Measurements from ENCODE around the gene TP53RK.

TP53RK gene

DNA sequence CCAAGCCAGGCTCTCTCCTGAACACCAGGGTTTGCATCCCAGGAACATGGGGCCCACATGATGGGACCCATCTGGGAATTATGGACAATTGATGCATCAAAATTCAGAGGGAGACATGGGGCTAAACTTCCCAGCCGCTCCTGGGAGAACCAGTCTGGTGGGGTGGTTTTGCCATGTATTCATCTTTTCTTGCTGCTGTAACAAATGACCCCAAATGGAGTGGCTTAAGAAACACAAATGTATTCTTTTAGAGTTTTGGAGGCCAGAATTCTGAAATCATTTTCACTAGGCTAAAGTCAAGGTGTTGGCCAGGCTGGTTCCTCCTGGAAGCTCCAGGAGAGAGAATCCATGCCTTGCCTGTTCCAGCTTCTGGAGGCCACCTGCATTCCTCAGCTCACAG lies 44.5 kb downstream of the TP53RK start:
- DNase-seq (ENCODE audit: low spot score in 2 of 2) (no peak), ATAC-seq (no peak)
- Mint-ChIP-seq H3K36me3 (no peaks in the 10 kb centered on the region), H3K9me3 (no peaks in the 10 kb centered on the region), H3K4me3 (no peak overlapping the region), H3K27ac (no peak overlapping the region), H3K4me1 (no peaks in the 10 kb centered on the region)

GRCh38 chr20:46644160-46644559 lies 45.1 kb downstream of the TP53RK start:
- H3K4me3 Mint-ChIP-seq: no peak overlapping the region
- no peak for ATAC-seq
- DNase-seq (ENCODE audit: low spot score in 2 of 2): no peak

GRCh38 chr20:46642969-46643343 lies 46.3 kb downstream of the TP53RK start:
- Mint-ChIP-seq H3K27ac (no peak overlapping the region), H3K4me1 (no peaks in the 10 kb centered on the region), H3K36me3 (no peaks in the 10 kb centered on the region), H3K4me3 (no peak overlapping the region), H3K9me3 (no peaks in the 10 kb centered on the region)
- no peak for DNase-seq (ENCODE audit: low spot score in 2 of 2)
- no peak for ATAC-seq

More at GRCh38 chr20:46644160-46644559, 45.1 kb downstream of the TP53RK start:
- H3K9me3 Mint-ChIP-seq: no peaks in the 10 kb centered on the region
- H3K36me3 Mint-ChIP-seq: no peaks in the 10 kb centered on the region
- no peaks in the 10 kb centered on the region for H3K4me1 Mint-ChIP-seq
- H3K27ac Mint-ChIP-seq: no peak overlapping the region

- H3K4me1 Mint-ChIP-seq: no peaks in the 10 kb centered on the region
Observed at GRCh38 chr20:46642265-46642968, 46.8 kb downstream of the TP53RK start.

GRCh38 chr20:46641424-46641823 lies 47.8 kb downstream of the TP53RK start:
- Mint-ChIP-seq H3K36me3 (no peaks in the 10 kb centered on the region), H3K9me3 (no peaks in the 10 kb centered on the region), H3K4me1 (no peaks in the 10 kb centered on the region), H3K27ac (no peak overlapping the region), H3K4me3 (no peak overlapping the region)
- DNase-seq (ENCODE audit: low spot score in 2 of 2) (no peak), ATAC-seq (no peak)

More at GRCh38 chr20:46642265-46642968, 46.8 kb downstream of the TP53RK start:
- DNase-seq (ENCODE audit: low spot score in 2 of 2): no peak
- Mint-ChIP-seq H3K9me3 (no peaks in the 10 kb centered on the region), H3K4me3 (no peak overlapping the region), H3K27ac (no peak overlapping the region), H3K36me3 (no peaks in the 10 kb centered on the region)
- ATAC-seq: no peak

DNA sequence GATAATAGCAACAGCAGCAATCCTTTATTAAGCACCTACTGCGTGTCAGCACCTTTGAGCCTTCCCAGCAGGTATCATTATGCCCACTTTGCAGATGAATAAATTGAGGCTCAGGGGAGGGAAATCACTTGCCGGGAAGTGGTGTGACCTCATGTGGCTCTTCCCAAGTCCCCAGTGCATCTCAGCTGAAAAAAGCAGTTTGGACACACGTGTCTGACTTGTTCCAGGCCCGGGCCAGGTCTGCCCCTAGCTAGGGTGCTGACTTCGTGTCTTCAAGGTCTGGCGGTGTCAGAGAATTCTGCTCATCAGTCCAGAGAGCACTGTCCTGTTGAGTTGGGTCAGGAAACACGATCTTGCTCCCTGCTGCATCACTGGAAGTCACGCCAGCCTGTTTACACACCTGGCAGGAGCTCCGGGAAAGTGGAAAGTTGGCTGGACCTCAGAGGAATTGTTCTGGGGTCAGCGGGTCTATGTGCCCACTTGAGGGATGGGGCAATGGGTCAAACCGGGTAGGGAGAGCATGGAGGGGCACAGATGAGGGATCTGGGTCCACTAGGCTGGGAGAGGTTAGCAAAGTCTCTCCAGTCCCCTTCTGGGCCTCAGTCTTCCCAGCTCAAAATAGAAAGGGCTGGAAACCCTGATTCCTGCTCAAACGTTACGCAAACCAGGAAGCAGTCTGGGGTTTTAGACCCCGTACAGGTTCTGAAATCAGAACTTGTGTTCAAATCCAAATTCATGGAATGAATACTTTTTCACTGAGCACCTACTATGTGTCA lies 48.5 kb downstream of the TP53RK start:
- no peak for ATAC-seq
- Mint-ChIP-seq H3K4me3 (no peak overlapping the region), H3K9me3 (no peaks in the 10 kb centered on the region), H3K4me1 (peaks cover 5% of the 10 kb centered on the region), H3K36me3 (no peaks in the 10 kb centered on the region), H3K27ac (no peak overlapping the region)
- DNase-seq (ENCODE audit: low spot score in 2 of 2): no peak

GRCh38 chr20:46640044-46640443 lies 49.2 kb downstream of the TP53RK start:
- no peaks in the 10 kb centered on the region for H3K9me3 Mint-ChIP-seq
- no peak overlapping the region for H3K4me3 Mint-ChIP-seq
- no peak overlapping the region for H3K27ac Mint-ChIP-seq
- H3K36me3 Mint-ChIP-seq: no peaks in the 10 kb centered on the region
- H3K4me1 Mint-ChIP-seq: peaks cover 5% of the 10 kb centered on the region
- ATAC-seq (no peak), DNase-seq (ENCODE audit: low spot score in 2 of 2) (no peak)

GRCh38 chr20:46639587-46639986 lies 49.7 kb downstream of the TP53RK start:
- no peak overlapping the region for H3K4me3 Mint-ChIP-seq
- no peak for DNase-seq (ENCODE audit: low spot score in 2 of 2)
- ATAC-seq: no peak
- H3K27ac Mint-ChIP-seq: no peak overlapping the region
- H3K36me3 Mint-ChIP-seq: no peaks in the 10 kb centered on the region
- peaks cover 5% of the 10 kb centered on the region for H3K4me1 Mint-ChIP-seq
- H3K9me3 Mint-ChIP-seq: no peaks in the 10 kb centered on the region

- Mint-ChIP-seq H3K36me3 (no peaks in the 10 kb centered on the region), H3K9me3 (no peaks in the 10 kb centered on the region), H3K4me3 (no peak overlapping the region), H3K4me1 (peaks cover 5% of the 10 kb centered on the region), H3K27ac (no peak overlapping the region)
- ATAC-seq: no peak
- no peak for DNase-seq (ENCODE audit: low spot score in 2 of 2)
Observed at GRCh38 chr20:46638898-46639274, 50.4 kb downstream of the TP53RK start.

GRCh38 chr20:46638134-46638897 lies 50.9 kb downstream of the TP53RK start:
- DNase-seq (ENCODE audit: low spot score in 2 of 2) (no peak), ATAC-seq (no peak)
- H3K4me3 Mint-ChIP-seq: no peak overlapping the region
- H3K27ac Mint-ChIP-seq: no peak overlapping the region
- peaks cover 5% of the 10 kb centered on the region for H3K4me1 Mint-ChIP-seq
- H3K36me3 Mint-ChIP-seq: no peaks in the 10 kb centered on the region
- H3K9me3 Mint-ChIP-seq: no peaks in the 10 kb centered on the region

DNA sequence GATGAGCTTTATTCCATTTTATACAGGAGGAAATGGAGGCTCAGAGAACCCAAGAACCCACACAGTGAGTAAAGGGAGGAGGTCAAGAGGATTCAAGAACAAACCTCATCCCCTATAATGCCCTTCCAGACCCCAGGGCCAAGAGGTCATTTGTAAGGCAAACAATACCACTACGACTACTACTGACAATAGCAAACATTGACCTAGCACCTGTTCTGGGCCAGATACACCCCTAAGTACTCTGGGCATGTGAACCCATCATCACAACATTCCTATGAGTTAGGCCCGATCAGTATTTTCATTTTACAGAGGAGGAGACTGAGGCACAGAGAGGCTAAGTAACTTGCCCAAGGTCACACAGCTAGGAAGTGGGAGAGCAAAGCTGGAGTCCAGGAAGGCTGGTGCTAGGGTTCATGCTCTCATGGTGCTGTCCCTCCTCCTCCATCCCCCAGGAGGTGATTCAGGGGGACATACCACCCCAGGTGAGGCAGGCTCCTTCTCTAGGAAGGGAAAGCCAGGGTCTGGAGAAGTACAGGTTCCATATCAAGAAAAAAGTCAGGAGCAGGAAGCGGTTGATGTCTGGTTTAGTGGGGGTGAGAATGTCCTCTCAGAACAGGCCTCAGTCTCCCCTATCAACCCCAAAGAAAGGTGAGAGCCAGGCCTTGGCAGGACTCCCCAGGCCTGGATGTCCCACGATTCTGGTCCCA lies 51.7 kb downstream of the TP53RK start:
- Mint-ChIP-seq H3K27ac (no peak overlapping the region), H3K36me3 (no peaks in the 10 kb centered on the region), H3K4me3 (no peak overlapping the region), H3K9me3 (no peaks in the 10 kb centered on the region), H3K4me1 (peaks cover 5% of the 10 kb centered on the region)
- ATAC-seq: no peak
- no peak for DNase-seq (ENCODE audit: low spot score in 2 of 2)

- no peak for ATAC-seq
- Mint-ChIP-seq H3K4me1 (peaks cover 5% of the 10 kb centered on the region), H3K36me3 (no peaks in the 10 kb centered on the region), H3K4me3 (no peak overlapping the region), H3K27ac (no peak overlapping the region), H3K9me3 (no peaks in the 10 kb centered on the region)
- DNase-seq (ENCODE audit: low spot score in 2 of 2): no peak
Observed at GRCh38 chr20:46637020-46637419, 52.2 kb downstream of the TP53RK start.

- Mint-ChIP-seq H3K4me1 (peaks cover 5% of the 10 kb centered on the region), H3K9me3 (no peaks in the 10 kb centered on the region), H3K27ac (no peak overlapping the region), H3K4me3 (no peak overlapping the region), H3K36me3 (no peaks in the 10 kb centered on the region)
- DNase-seq (ENCODE audit: low spot score in 2 of 2) (no peak), ATAC-seq (no peak)
Observed at GRCh38 chr20:46636514-46636913, 52.7 kb downstream of the TP53RK start.

DNA sequence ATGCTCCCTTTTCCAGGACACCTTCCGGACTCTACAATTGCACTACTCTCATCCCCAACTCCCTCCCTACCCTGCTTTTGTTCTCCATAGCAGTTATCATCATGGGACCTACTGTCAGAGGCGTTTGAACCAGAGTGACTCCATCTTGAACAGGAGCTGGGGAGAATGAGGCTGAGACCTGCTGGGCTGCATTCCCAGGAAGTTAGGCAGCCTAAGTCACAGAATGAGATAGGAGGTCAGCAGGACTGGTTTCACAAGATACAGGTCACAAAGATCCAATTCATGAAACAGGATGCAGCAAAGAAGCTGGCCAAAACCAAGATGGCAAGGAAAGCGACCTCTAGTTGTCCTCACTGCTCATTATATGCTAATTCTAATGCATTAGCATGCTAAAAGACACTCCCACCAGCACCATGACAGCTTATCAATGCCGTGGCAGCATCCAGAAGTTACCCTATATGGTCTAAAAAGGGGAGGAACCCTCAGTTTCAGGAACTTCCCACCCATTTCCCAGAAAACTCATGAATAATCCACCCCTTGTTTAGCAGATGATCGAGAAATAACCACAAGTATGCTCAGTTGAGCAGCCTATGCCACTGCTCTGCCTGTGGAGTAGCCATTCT lies 53.6 kb downstream of the TP53RK start:
- ATAC-seq: no peak
- no peak for DNase-seq (ENCODE audit: low spot score in 2 of 2)

DNA sequence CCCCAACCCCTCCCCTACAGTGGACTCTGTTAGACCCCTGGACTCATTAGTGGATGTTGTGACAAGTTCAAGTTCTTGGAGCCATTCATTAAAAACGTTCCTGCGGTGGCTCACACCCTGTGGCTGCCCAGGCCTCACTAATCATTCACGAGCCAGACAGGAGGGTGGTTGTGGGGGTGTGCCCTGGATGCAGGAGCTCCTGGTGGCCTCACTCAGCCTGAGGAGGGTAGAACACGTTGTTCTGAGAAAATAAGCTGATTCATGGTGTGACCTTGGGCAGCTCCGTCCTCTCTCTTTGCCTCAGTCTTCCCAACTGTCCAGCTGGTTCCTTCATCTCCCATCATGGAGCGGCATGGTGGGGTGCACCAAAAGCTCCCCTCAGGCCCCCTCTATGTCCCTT lies 54.7 kb downstream of the TP53RK start:
- Mint-ChIP-seq H3K4me1 (peaks cover 5% of the 10 kb centered on the region), H3K9me3 (peaks cover 2% of the 10 kb centered on the region), H3K4me3 (no peak overlapping the region), H3K27ac (no peak overlapping the region), H3K36me3 (no peaks in the 10 kb centered on the region)
- DNase-seq (ENCODE audit: low spot score in 2 of 2): no peak
- ATAC-seq: no peak

More for the DNA sequence above, 53.6 kb downstream of the TP53RK start:
- Mint-ChIP-seq H3K36me3 (no peaks in the 10 kb centered on the region), H3K4me3 (no peak overlapping the region), H3K4me1 (peaks cover 5% of the 10 kb centered on the region), H3K27ac (no peak overlapping the region), H3K9me3 (no peaks in the 10 kb centered on the region)

All from stimulated activated effector memory CD8-positive, alpha-beta T cell treated with anti-CD3 and anti-CD28 coated beads, Interleukin-12 subunit alpha, Interleukin-12 subunit beta, amount 100 ng/mL, for 72 hours (primary cell).